Neural cell (in vitro differentiated cells): Measurements from ENCODE around the gene HIVEP2. TPM values are rescaled to one million over a fixed set of nuclear protein-coding genes. Genes with fewer than 3 reads are reported as not detected.

Experiments used
- H2AFZ ChIP-seq: fragments of 200-600, 300-800 bp; sonication (generic), shearing (Covaris generic); 2 replicates; pipeline ENCODE4 v1.6.0; 2014; ENCODE audit warnings: low read depth, mild to moderate bottlenecking, antibody characterized with exemption, low read length, moderate library complexity
- H3F3A ChIP-seq: fragments of 200-600 bp; shearing (Covaris generic); 2 replicates; pipeline ENCODE4 v1.6.1; 2016; ENCODE audit warnings: mild to moderate bottlenecking, moderate library complexity, mixed read lengths, antibody characterized with exemption, low read length; ENCODE audit not compliant: insufficient read depth, poor library complexity, severe bottlenecking
- H3K27ac ChIP-seq: fragments of 200-600, 300-800 bp; sonication (generic), shearing (Covaris generic); 2 replicates; pipeline ENCODE4 v1.5.1; 2014; ENCODE audit warnings: mild to moderate bottlenecking, low read length, moderate library complexity
- H3K27me3 ChIP-seq: fragments of 300-800, 200-600 bp; sonication (generic), shearing (Covaris generic); 2 replicates; pipeline ENCODE4 v1.6.0; 2014; ENCODE audit warnings: mild to moderate bottlenecking, low read depth, low read length, moderate library complexity; ENCODE audit not compliant: insufficient read depth
- H3K36me3 ChIP-seq: fragments of 300-800, 200-600 bp; sonication (generic), shearing (Covaris generic); 2 replicates; pipeline ENCODE4 v1.5.1; 2014; ENCODE audit warnings: mild to moderate bottlenecking, antibody characterized with exemption, low read length, moderate library complexity; ENCODE audit not compliant: insufficient read depth
- H3K4me2 ChIP-seq: fragments of 300-800, 200-600 bp; sonication (generic), shearing (Covaris generic); 2 replicates; pipeline ENCODE4 v1.6.0; 2014; ENCODE audit warnings: mild to moderate bottlenecking, low read length
- H3K4me3 ChIP-seq: fragments of 300-800, 200-600 bp; sonication (generic), shearing (Covaris generic); 2 replicates; pipeline ENCODE4 v1.5.1; 2014; ENCODE audit warnings: mild to moderate bottlenecking, low read length, moderate library complexity
- H3K79me2 ChIP-seq: fragments of 200-600 bp; shearing (Covaris generic); replicated peaks from 2 replicates; pipeline ENCODE4 v1.6.0; 2014; ENCODE audit warnings: mild to moderate bottlenecking, low read length, moderate library complexity; ENCODE audit not compliant: insufficient read depth
- H3K9ac ChIP-seq: fragments of 300-800, 200-600 bp; sonication (generic), shearing (Covaris generic); 2 replicates; pipeline ENCODE4 v1.6.1; 2016; ENCODE audit warnings: mild to moderate bottlenecking, low read length, mixed read lengths
- H3K9me2 ChIP-seq: fragments of 200-600 bp; shearing (Covaris generic); 2 replicates; pipeline ENCODE4 v1.6.1; 2016; ENCODE audit warnings: mild to moderate bottlenecking, low read length, mixed read lengths; ENCODE audit not compliant: insufficient read depth
- H3K9me3 ChIP-seq: fragments of 200-600, 300-800 bp; sonication (generic), shearing (Covaris generic); 2 replicates; pipeline ENCODE4 v1.6.1; 2016; ENCODE audit warnings: mild to moderate bottlenecking, mixed run types, low read length, moderate library complexity, mixed read lengths
- H4K20me1 ChIP-seq: fragments of 200-600 bp; shearing (Covaris generic); 2 replicates; pipeline ENCODE4 v1.6.1; 2016; ENCODE audit warnings: mild to moderate bottlenecking, mixed run types; ENCODE audit not compliant: insufficient read depth
- CTCF ChIP-seq: fragments of 450-650 bp; IDR thresholded peaks from 2 replicates; pipeline ENCODE4 v1.5.1; 2014; ENCODE audit warnings: antibody characterized with exemption, mild to moderate bottlenecking, moderate library complexity; ENCODE audit not compliant: poor library complexity, severe bottlenecking
- EP300 ChIP-seq: fragments of 450-650 bp; conservative IDR thresholded peaks from 2 replicates; pipeline ENCODE4 v1.6.1; 2014; ENCODE audit warnings: antibody characterized with exemption, mild to moderate bottlenecking, moderate library complexity; ENCODE audit not compliant: poor library complexity, severe bottlenecking
- EZH2 ChIP-seq: fragments of 200-600, 300-800 bp; shearing (Covaris generic), sonication (generic); IDR thresholded peaks from 2 replicates; pipeline ENCODE4 v1.6.1; 2014; ENCODE audit warnings: antibody characterized with exemption, low read length, borderline replicate concordance, mild to moderate bottlenecking; ENCODE audit not compliant: insufficient read depth, poor library complexity, severe bottlenecking
- MXI1 ChIP-seq: fragments of 450-650 bp; conservative IDR thresholded peaks from 2 replicates; pipeline ENCODE4 v1.6.1; 2014; ENCODE audit warnings: antibody characterized with exemption, mild to moderate bottlenecking; ENCODE audit not compliant: poor library complexity, severe bottlenecking
- POLR2AphosphoS5 ChIP-seq: IDR thresholded peaks from 2 replicates; pipeline ENCODE4 v1.6.1; 2012
- RAD21 ChIP-seq: fragments of 450-650 bp; conservative IDR thresholded peaks from 2 replicates; pipeline ENCODE4 v1.6.1; 2014; ENCODE audit warnings: antibody characterized with exemption, mild to moderate bottlenecking, moderate library complexity
- REST ChIP-seq: IDR thresholded peaks from 2 replicates; pipeline ENCODE4 v1.6.1; 2012; ENCODE audit warnings: borderline replicate concordance
- SMC3 ChIP-seq: fragments of 450-650 bp; conservative IDR thresholded peaks from 2 replicates; pipeline ENCODE4 v1.6.1; 2014; ENCODE audit warnings: antibody characterized with exemption, mild to moderate bottlenecking, moderate library complexity; ENCODE audit not compliant: poor library complexity
- TAF1 ChIP-seq: IDR thresholded peaks from 2 replicates; pipeline ENCODE4 v1.6.1; 2012; ENCODE audit warnings: low read depth
- polyA plus RNA-seq: library from polyadenylated mRNA; depleted of rRNA; stranded (reverse); fragments of >200 nt; gene quantifications from 2 replicates; pipeline ENCODE4 v1.2.3, GENCODE V29; 2014

Gene HIVEP2
- polyA plus RNA-seq, 1 donor from 2014 or later, result 6.0 TPM

- Histone ChIP-seq H3K9me3 (no peaks in the 10 kb centered on the region), H3K4me2 (no peak overlapping the region)
- TF ChIP-seq EP300, result no peak
- no peak for TF ChIP-seq POLR2AphosphoS5
- no peak for TF ChIP-seq EZH2
- no peak for TF ChIP-seq CTCF
- no peak for TF ChIP-seq MXI1
- no peak for TF ChIP-seq RAD21
- no peak for TF ChIP-seq TAF1
- no peak for TF ChIP-seq REST
Measured at GRCh38 chr6:142968601-142969000, 23.6 kb upstream of the HIVEP2 start.

GRCh38 chr6:142966294-142966693, 21.3 kb upstream of the HIVEP2 start:
- H3K79me2 ChIP-seq, result no peaks in the 10 kb centered on the region
- no peaks in the 10 kb centered on the region for H3F3A ChIP-seq
- H3K9me3 ChIP-seq, result no peaks in the 10 kb centered on the region
- H3K9ac ChIP-seq, result no peak overlapping the region
- no peaks in the 10 kb centered on the region for H3K9me2 ChIP-seq
- TF ChIP-seq REST, result no peak
- no peak for TF ChIP-seq SMC3
- no peak for TF ChIP-seq TAF1
- no peak for TF ChIP-seq EP300
- no peak for TF ChIP-seq RAD21
- no peak for TF ChIP-seq POLR2AphosphoS5
- TF ChIP-seq EZH2, result no peak
- TF ChIP-seq MXI1, result no peak
- no peak for TF ChIP-seq CTCF
- no peak overlapping the region for H3K4me3 ChIP-seq
- no peaks in the 10 kb centered on the region for H4K20me1 ChIP-seq
- H2AFZ ChIP-seq, result no peak overlapping the region
- H3K27ac ChIP-seq, result no peak overlapping the region
- no peaks in the 10 kb centered on the region for H3K27me3 ChIP-seq
- no peak overlapping the region for H3K4me2 ChIP-seq
- no peaks in the 10 kb centered on the region for H3K36me3 ChIP-seq

More at GRCh38 chr6:142968601-142969000, 23.6 kb upstream of the HIVEP2 start:
- H3K9ac ChIP-seq, result no peak overlapping the region
- H3K27ac ChIP-seq, result no peak overlapping the region
- H4K20me1 ChIP-seq, result no peaks in the 10 kb centered on the region
- H3K27me3 ChIP-seq, result no peaks in the 10 kb centered on the region
- H3K4me3 ChIP-seq, result no peak overlapping the region
- no peaks in the 10 kb centered on the region for H3K9me2 ChIP-seq
- H3K79me2 ChIP-seq, result no peaks in the 10 kb centered on the region
- no peaks in the 10 kb centered on the region for H3K36me3 ChIP-seq
- no peaks in the 10 kb centered on the region for H3F3A ChIP-seq
- no peak overlapping the region for H2AFZ ChIP-seq
